Activated gamma-delta T cell treated with Interleukin-2 at 50 U/mL for 16 hours (primary cell): ENCODE data around the gene BCL7A.
"Not testable (repeated sequence)": the region's sequence is repeated elsewhere in the genome, so short reads cannot be mapped to it uniquely, and the experiment has no call there.

Experiments
- DNase-seq: peaks from one replicate; pipeline ENCODE4 v3.0.0-alpha.2; 2020

Gene BCL7A

GRCh38 chr12:122097927-122098756 is 76.5 kb downstream of the BCL7A start:
- no peak for DNase-seq

GRCh38 chr12:122099280-122099749 is 77.6 kb downstream of the BCL7A start:
- DNase-seq, result no peak

- DNase-seq, result no peak
These were observed 78.2 kb downstream of the BCL7A start for GRCh38 chr12:122099856-122100255.

DNA sequence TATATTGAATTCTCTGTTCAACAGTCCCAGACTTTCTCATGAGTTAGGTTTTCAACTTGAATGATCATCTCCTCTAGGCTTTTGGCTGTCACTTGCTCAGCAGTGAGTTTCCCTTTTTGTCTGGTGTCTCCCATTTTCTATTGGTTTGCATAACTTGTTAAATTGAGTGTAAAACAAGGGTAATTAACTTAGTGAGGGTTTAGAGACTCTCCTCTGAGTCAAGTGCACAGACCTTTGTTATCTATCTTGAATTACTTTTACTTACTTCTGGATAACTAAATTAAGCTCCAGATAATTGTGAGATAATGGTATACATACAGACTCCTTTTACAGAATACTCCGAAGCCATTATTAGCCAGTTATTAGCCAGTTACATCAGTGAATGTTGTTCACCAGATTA is 78.9 kb downstream of the BCL7A start:
- DNase-seq, result no peak

- DNase-seq, result no peak
These were observed 80.6 kb downstream of the BCL7A start for GRCh38 chr12:122102331-122102730.

- no peak for DNase-seq
These were observed 83.2 kb downstream of the BCL7A start for GRCh38 chr12:122104844-122105243.

DNA sequence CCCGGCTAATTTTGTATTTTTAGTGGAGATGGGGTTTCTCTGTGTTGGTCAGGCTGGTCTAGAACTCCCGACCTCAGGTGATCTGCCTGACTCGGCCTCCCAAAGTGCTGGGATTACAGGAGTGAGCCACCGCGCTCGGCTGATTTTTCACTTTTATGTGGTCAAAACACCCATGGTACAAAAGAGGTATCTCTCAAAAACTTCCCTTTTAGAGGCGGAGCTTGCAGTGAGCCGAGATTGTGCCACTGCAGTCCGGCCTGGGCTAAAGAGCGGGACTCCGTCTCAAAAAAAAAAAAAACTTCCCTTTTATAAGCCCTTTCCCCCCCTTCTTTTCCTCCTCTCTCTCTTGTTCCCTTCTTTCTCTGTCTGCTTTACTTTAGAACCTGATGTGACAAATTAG is 83.8 kb downstream of the BCL7A start:
- DNase-seq, result not testable (repeated sequence)

DNA sequence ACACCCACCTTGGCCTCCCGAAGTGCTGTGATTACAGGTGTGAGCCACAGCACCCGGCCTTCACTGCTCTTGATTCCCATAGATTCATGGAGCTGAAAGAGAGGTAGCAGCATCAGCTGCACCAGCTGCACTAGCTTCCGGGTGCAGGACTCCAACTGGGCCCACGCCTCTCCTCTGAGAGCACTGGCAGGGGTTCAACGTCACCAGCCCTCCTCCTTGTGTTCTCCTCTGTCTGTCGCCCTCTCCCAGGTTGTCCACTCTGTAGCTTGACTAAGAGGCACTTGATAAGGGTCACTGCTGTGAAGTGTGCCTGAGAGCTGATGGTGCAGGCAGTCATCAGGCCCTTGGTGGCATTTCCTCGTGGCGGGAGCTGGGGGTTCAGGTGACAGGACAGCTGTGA is 85.2 kb downstream of the BCL7A start:
- DNase-seq, result no peak

- DNase-seq, result no peak
These were observed 85.6 kb downstream of the BCL7A start for GRCh38 chr12:122107261-122107660.

GRCh38 chr12:122111089-122111641 is 89.5 kb downstream of the BCL7A start:
- DNase-seq, result no peak
